HEK293 (cell line): ENCODE results near the gene USP36.

Experiments used
- CTCF ChIP-seq: fragments of 450-650 bp; formaldehyde crosslinking; IDR thresholded peaks from 2 replicates; pipeline ENCODE4 v1.5.1; 2016; ENCODE audit warnings: missing biosample characterization, missing genetic modification characterization
- GFI1B ChIP-seq: fragments of 450-650 bp; formaldehyde crosslinking; IDR thresholded peaks from 2 replicates; pipeline ENCODE4 v1.5.1; 2016; ENCODE audit warnings: missing biosample characterization, missing genetic modification characterization
- KLF10 ChIP-seq: fragments of 450-650 bp; IDR thresholded peaks from 2 replicates; pipeline ENCODE4 v1.5.1; 2018; ENCODE audit warnings: missing biosample characterization, mild to moderate bottlenecking, missing genetic modification characterization
- KLF17 ChIP-seq: fragments of 450-650 bp; formaldehyde crosslinking; IDR thresholded peaks from 2 replicates; pipeline ENCODE4 v1.5.1; 2016; ENCODE audit warnings: missing biosample characterization, missing genetic modification characterization
- MEIS1 ChIP-seq: sonication (generic); formaldehyde crosslinking; IDR thresholded peaks from 2 replicates; pipeline ENCODE4 v1.8.1; 2022; ENCODE audit warnings: missing genetic modification reagents, mild to moderate bottlenecking, borderline replicate concordance
- OSR2 ChIP-seq: fragments of 450-650 bp; formaldehyde crosslinking; IDR thresholded peaks from 2 replicates; pipeline ENCODE4 v1.5.1; 2016; ENCODE audit warnings: missing biosample characterization, missing genetic modification characterization
- PRDM4 ChIP-seq: fragments of 450-650 bp; formaldehyde crosslinking; IDR thresholded peaks from 2 replicates; pipeline ENCODE4 v1.5.1; 2017; ENCODE audit warnings: missing biosample characterization, missing genetic modification characterization
- RBAK ChIP-seq: fragments of 450-650 bp; formaldehyde crosslinking; IDR thresholded peaks from 2 replicates; pipeline ENCODE4 v1.5.1; 2016; ENCODE audit warnings: missing biosample characterization, missing genetic modification characterization
- SP7 ChIP-seq: fragments of 450-650 bp; formaldehyde crosslinking; IDR thresholded peaks from 2 replicates; pipeline ENCODE4 v1.5.1; 2016; ENCODE audit warnings: missing biosample characterization, missing genetic modification characterization
- TRIM28 ChIP-seq: IDR thresholded peaks from 2 replicates; pipeline ENCODE4 v1.6.1; 2011; ENCODE audit warnings: low read length, control low read depth, borderline replicate concordance
- ZBTB44 ChIP-seq: fragments of 450-650 bp; IDR thresholded peaks from 2 replicates; pipeline ENCODE4 v1.5.1; 2018; ENCODE audit warnings: missing biosample characterization, mild to moderate bottlenecking, missing genetic modification characterization
- ZNF10 ChIP-seq: fragments of 450-650 bp; formaldehyde crosslinking; IDR thresholded peaks from 2 replicates; pipeline ENCODE4 v1.5.1; 2017; ENCODE audit warnings: missing biosample characterization, missing genetic modification characterization
- ZNF114 ChIP-seq: fragments of 450-650 bp; formaldehyde crosslinking; IDR thresholded peaks from 2 replicates; pipeline ENCODE4 v1.5.0; 2017; ENCODE audit warnings: missing biosample characterization, missing genetic modification characterization
- ZNF16 ChIP-seq: fragments of 450-650 bp; formaldehyde crosslinking; IDR thresholded peaks from 2 replicates; pipeline ENCODE4 v1.5.1; 2016; ENCODE audit warnings: low read depth, missing biosample characterization, missing genetic modification characterization
- ZNF174 ChIP-seq: fragments of 450-650 bp; formaldehyde crosslinking; IDR thresholded peaks from 2 replicates; pipeline ENCODE4 v1.5.0; 2017; ENCODE audit warnings: missing biosample characterization, mild to moderate bottlenecking, missing genetic modification characterization
- ZNF18 ChIP-seq: fragments of 450-650 bp; formaldehyde crosslinking; IDR thresholded peaks from 2 replicates; pipeline ENCODE4 v1.5.1; 2016; ENCODE audit warnings: missing biosample characterization, missing genetic modification characterization
- ZNF26 ChIP-seq: fragments of 450-650 bp; formaldehyde crosslinking; IDR thresholded peaks from 2 replicates; pipeline ENCODE4 v1.5.1; 2016; ENCODE audit warnings: missing biosample characterization, missing genetic modification characterization
- ZNF37A ChIP-seq: fragments of 450-650 bp; IDR thresholded peaks from 2 replicates; pipeline ENCODE4 v1.5.1; 2018; ENCODE audit warnings: missing biosample characterization, missing genetic modification characterization
- ZNF488 ChIP-seq: fragments of 450-650 bp; formaldehyde crosslinking; IDR thresholded peaks from 2 replicates; pipeline ENCODE4 v1.5.1; 2016; ENCODE audit warnings: missing biosample characterization, missing genetic modification characterization
- ZNF501 ChIP-seq: fragments of 450-650 bp; formaldehyde crosslinking; IDR thresholded peaks from 2 replicates; pipeline ENCODE4 v1.5.1; 2016; ENCODE audit warnings: missing biosample characterization, missing genetic modification characterization
- ZNF544 ChIP-seq: fragments of 450-650 bp; formaldehyde crosslinking; IDR thresholded peaks from 2 replicates; pipeline ENCODE4 v1.5.0; 2017; ENCODE audit warnings: missing biosample characterization, missing genetic modification characterization
- ZNF555 ChIP-seq: fragments of 450-650 bp; formaldehyde crosslinking; conservative IDR thresholded peaks from 2 replicates; pipeline ENCODE4 v1.5.1; 2017; ENCODE audit warnings: missing biosample characterization, mild to moderate bottlenecking, missing genetic modification characterization, inconsistent platforms
- ZNF639 ChIP-seq: fragments of 450-650 bp; formaldehyde crosslinking; IDR thresholded peaks from 2 replicates; pipeline ENCODE4 v1.5.1; 2016; ENCODE audit warnings: missing biosample characterization, missing genetic modification characterization
- ZNF654 ChIP-seq: fragments of 450-650 bp; formaldehyde crosslinking; IDR thresholded peaks from 2 replicates; pipeline ENCODE4 v1.5.1; 2016; ENCODE audit warnings: low read depth, missing biosample characterization, missing genetic modification characterization
- ZNF658 ChIP-seq: fragments of 450-650 bp; formaldehyde crosslinking; IDR thresholded peaks from 2 replicates; pipeline ENCODE4; 2016; ENCODE audit warnings: missing biosample characterization, missing genetic modification characterization
- ZNF704 ChIP-seq: fragments of 450-650 bp; formaldehyde crosslinking; IDR thresholded peaks from 2 replicates; pipeline ENCODE4 v1.5.1; 2016; ENCODE audit warnings: missing biosample characterization, missing genetic modification characterization
- ZNF776 ChIP-seq: fragments of 450-650 bp; formaldehyde crosslinking; IDR thresholded peaks from 2 replicates; pipeline ENCODE4 v1.5.0; 2017; ENCODE audit warnings: missing biosample characterization, missing genetic modification characterization, borderline replicate concordance
- ZNF837 ChIP-seq: fragments of 450-650 bp; formaldehyde crosslinking; IDR thresholded peaks from 2 replicates; pipeline ENCODE4 v1.5.1; 2016; ENCODE audit warnings: missing biosample characterization, missing genetic modification characterization

Gene USP36

GRCh38 chr17:78853926-78854394 lies 13.3 kb upstream of the USP36 start (continued):
- TF ChIP-seq CTCF (tag by site-specific recombination) (no peak), MEIS1 (no peak), ZNF555 (tag by site-specific recombination) (no peak), ZNF658 (tag by site-specific recombination) (no peak), ZBTB44 (tag by site-specific recombination) (no peak), RBAK (tag by site-specific recombination) (no peak), ZNF488 (no peak), ZNF10 (tag by site-specific recombination) (no peak), ZNF704 (tag by site-specific recombination) (no peak), ZNF18 (tag by site-specific recombination) (no peak), ZNF639 (tag by site-specific recombination) (no peak), GFI1B (no peak), ZNF544 (tag by site-specific recombination) (no peak), SP7 (0 out of 2 replicates have a peak, but pooled peaks have one; percentile 28), ZNF837 (tag by site-specific recombination) (no peak), ZNF654 (tag by site-specific recombination) (no peak), TRIM28 (no peak), ZNF16 (tag by site-specific recombination) (no peak), ZNF174 (no peak), ZNF114 (tag by site-specific recombination) (no peak), ZNF501 (tag by site-specific recombination) (no peak), PRDM4 (no peak), OSR2 (no peak), ZNF776 (tag by site-specific recombination) (no peak), KLF17 (tag by site-specific recombination) (0 out of 2 replicates have a peak, but pooled peaks have one; percentile 37), KLF10 (tag by site-specific recombination) (no peak), ZNF37A (no peak), ZNF26 (tag by site-specific recombination) (no peak)
